ENCODE results near the gene C1QB. TPM values are rescaled to one million over a fixed set of nuclear protein-coding genes. Genes with fewer than 3 reads are reported as not detected.

C1QB gene
- polyA plus RNA-seq, 2 of the 4 experiments (the other 2 are of a cell fraction), result not detected

DNA sequence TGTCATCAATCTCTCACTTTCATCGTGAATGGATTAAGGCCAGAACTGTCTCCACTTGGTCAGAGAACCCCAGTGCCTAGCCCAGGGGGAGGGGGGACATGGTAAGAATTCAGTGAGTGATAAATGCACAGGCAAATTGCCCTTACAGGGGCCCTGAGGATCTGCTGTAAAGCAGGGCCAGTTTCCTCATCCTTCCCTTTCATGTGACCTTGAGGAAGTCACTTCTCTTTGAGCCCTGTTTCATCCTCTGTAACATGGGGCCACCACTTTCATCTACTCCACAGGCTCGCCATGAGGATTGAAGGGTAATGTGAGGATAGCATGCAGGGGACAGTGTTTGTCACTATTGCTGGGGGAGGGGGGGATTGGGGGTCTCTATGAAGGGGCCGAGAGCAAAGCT, 44.7 kb upstream of the C1QB start:
- ChIA-PET POLR2A (no interaction called here), CTCF (no interaction called here)
- DNase-seq (ENCODE audit: low read depth in 1 of 2, low spot score in 1 of 2) (no peak), ATAC-seq (no peak), FAIRE-seq (no peak)
- no peaks in the 10 kb centered on the region for H3K9me3 ChIP-seq
- WGBS (ENCODE audit: missing lambda C conversion rate), result 0% methylated on average over 3 of the region's 3 CpGs
- no peak overlapping the region for H3K27ac ChIP-seq
- no peak overlapping the region for H3K4me3 ChIP-seq
- H3K4me2 ChIP-seq, result no peak overlapping the region
- no peaks in the 10 kb centered on the region for H3K4me1 ChIP-seq
- TF ChIP-seq FOSL2 (IDR thresholded peaks at IDR 0.05), result no peak
- no peak for TF ChIP-seq FOSL2 (CRISPR knock-in tag; IDR thresholded peaks at IDR 0.05)
- no peak for TF ChIP-seq JUNB (IDR thresholded peaks at IDR 0.05)
- TF ChIP-seq, protein P1, sequence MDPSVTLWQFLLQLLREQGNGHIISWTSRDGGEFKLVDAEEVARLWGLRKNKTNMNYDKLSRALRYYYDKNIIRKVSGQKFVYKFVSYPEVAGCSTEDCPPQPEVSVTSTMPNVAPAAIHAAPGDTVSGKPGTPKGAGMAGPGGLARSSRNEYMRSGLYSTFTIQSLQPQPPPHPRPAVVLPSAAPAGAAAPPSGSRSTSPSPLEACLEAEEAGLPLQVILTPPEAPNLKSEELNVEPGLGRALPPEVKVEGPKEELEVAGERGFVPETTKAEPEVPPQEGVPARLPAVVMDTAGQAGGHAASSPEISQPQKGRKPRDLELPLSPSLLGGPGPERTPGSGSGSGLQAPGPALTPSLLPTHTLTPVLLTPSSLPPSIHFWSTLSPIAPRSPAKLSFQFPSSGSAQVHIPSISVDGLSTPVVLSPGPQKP (IDR thresholded peaks at IDR 0.05; ENCODE audit: low read depth, low read length), result no peak
- TF ChIP-seq ZFP36 (IDR thresholded peaks at IDR 0.05; ENCODE audit: borderline replicate concordance, partially characterized antibody), result no peak
- no peak for TF ChIP-seq MAFK (IDR thresholded peaks at IDR 0.05; ENCODE audit: partially characterized antibody)
- no peak for TF ChIP-seq RNF2 (IDR thresholded peaks at IDR 0.05; ENCODE audit: borderline replicate concordance, low read depth)
- TF ChIP-seq, protein P2, sequence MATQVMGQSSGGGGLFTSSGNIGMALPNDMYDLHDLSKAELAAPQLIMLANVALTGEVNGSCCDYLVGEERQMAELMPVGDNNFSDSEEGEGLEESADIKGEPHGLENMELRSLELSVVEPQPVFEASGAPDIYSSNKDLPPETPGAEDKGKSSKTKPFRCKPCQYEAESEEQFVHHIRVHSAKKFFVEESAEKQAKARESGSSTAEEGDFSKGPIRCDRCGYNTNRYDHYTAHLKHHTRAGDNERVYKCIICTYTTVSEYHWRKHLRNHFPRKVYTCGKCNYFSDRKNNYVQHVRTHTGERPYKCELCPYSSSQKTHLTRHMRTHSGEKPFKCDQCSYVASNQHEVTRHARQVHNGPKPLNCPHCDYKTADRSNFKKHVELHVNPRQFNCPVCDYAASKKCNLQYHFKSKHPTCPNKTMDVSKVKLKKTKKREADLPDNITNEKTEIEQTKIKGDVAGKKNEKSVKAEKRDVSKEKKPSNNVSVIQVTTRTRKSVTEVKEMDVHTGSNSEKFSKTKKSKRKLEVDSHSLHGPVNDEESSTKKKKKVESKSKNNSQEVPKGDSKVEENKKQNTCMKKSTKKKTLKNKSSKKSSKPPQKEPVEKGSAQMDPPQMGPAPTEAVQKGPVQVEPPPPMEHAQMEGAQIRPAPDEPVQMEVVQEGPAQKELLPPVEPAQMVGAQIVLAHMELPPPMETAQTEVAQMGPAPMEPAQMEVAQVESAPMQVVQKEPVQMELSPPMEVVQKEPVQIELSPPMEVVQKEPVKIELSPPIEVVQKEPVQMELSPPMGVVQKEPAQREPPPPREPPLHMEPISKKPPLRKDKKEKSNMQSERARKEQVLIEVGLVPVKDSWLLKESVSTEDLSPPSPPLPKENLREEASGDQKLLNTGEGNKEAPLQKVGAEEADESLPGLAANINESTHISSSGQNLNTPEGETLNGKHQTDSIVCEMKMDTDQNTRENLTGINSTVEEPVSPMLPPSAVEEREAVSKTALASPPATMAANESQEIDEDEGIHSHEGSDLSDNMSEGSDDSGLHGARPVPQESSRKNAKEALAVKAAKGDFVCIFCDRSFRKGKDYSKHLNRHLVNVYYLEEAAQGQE (IDR thresholded peaks at IDR 0.05), result no peak

DNA sequence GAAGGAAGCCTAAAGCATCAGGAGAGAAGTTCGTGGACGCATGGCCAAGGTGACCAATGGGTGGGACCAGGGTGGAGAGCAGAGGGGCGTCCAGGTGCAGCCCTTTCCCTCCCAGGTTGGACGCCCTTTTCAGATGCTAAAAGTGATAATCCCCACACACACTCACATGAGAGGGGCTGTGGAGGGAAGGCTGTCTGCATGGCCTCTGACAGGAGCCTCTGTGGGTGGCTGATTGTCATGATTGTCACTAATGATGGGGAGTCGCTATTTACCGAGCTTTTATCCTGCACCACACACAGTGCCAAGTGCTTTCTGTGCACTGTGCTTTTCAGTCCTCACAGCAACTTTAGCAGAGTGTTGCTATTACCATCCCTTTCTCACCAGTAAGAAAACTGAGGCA, 43.7 kb upstream of the C1QB start:
- WGBS (ENCODE audit: missing lambda C conversion rate), result 0% methylated on average over 6 of the region's 6 CpGs
- no peak overlapping the region for H3K27ac ChIP-seq
- H3K4me1 ChIP-seq, result no peaks in the 10 kb centered on the region
- POLR2A ChIA-PET, result no interaction called here
- no peak overlapping the region for H3K4me2 ChIP-seq
- no peak for FAIRE-seq
- DNase-seq (ENCODE audit: low read depth in 1 of 2, low spot score in 1 of 2), result no peak
- ATAC-seq, result no peak
- TF ChIP-seq RAD21 (conservative IDR thresholded peaks at IDR 0.05 in 1 of 2, IDR thresholded peaks at IDR 0.05 in 1 of 2) (no peak), CBX8 (IDR thresholded peaks at IDR 0.05) (no peak), CBX2 (IDR thresholded peaks at IDR 0.05; ENCODE audit: borderline replicate concordance, low read depth) (no peak), EHMT2 (IDR thresholded peaks at IDR 0.05; ENCODE audit: low read depth) (no peak)
- H3K9me3 ChIP-seq, result no peaks in the 10 kb centered on the region
- CTCF ChIA-PET, result interaction anchor here (1.2 kb wide), 1 partner anchor 20 kb away, joined by 3 read pairs; no protein-coding TSS in a partner anchor
- no peak overlapping the region for H3K4me3 ChIP-seq

DNA sequence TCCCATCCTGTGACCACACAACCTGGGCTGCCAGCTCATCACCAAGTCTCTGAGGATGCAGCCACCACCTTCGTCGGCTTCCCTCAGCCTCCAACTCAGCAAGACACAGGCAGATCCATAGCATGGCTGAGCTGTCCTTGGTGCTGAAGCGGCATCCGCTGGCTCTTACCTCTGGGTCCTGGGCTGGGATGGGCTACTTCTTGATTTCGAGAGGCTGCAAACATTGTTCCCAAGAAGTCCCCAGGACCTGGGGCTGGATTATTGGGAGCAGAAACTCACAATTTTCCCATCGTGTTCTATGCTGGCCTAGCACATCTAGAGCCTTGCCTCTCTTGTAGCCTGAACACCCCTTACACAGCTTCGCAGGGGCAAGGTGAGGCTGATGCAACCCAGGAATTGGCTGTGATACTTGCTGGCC, 41.5 kb upstream of the C1QB start:
- H3K4me1 ChIP-seq, result no peaks in the 10 kb centered on the region
- DNase-seq (ENCODE audit: low read depth in 1 of 2, low spot score in 1 of 2) (peak in 1 of 2 experiments; percentile 38), FAIRE-seq (no peak), ATAC-seq (peak; percentile 63 to 77; a peak in 4 of 6 replicates)
- CTCF ChIA-PET, result interaction anchor here (1.3 to 2.2 kb wide), 2 partner anchors 31 to 191 kb away, joined by 3 to 11 read pairs; no protein-coding TSS in a partner anchor
- TF ChIP-seq EHMT2 (IDR thresholded peaks at IDR 0.05; ENCODE audit: low read depth) (peak; percentile 97), RFX5 (IDR thresholded peaks at IDR 0.05) (no peak), HOXB5 (CRISPR knock-in tag; IDR thresholded peaks at IDR 0.05) (no peak)
- TF ChIP-seq, protein P2 (IDR thresholded peaks at IDR 0.05), result peak; percentile 95
- H3K9me3 ChIP-seq, result no peaks in the 10 kb centered on the region
- POLR2A ChIA-PET, result no interaction called here
- no peak overlapping the region for H3K4me2 ChIP-seq
- no peak overlapping the region for H3K27ac ChIP-seq
- no peak overlapping the region for H3K4me3 ChIP-seq
- 40% methylated on average over 1 of the region's 7 CpGs for WGBS (ENCODE audit: missing lambda C conversion rate)
